IPS-NIHi7 (cell line): ENCODE results near the gene STRIP2.
"Not testable (repeated sequence)": the region's sequence is repeated elsewhere in the genome, so short reads cannot be mapped to it uniquely, and the experiment has no call there.

Experiments
- DNase-seq: peaks from one replicate; pipeline ENCODE4 v3.0.0; 2012; ENCODE audit warnings: mixed read lengths; ENCODE audit errors: extremely low spot score

STRIP2 gene

GRCh38 chr7:129494041-129494440 lies 59.8 kb downstream of the STRIP2 start:
- no peak for DNase-seq

- DNase-seq: no peak
These were observed 61.8 kb downstream of the STRIP2 start for GRCh38 chr7:129495987-129496386.

DNA sequence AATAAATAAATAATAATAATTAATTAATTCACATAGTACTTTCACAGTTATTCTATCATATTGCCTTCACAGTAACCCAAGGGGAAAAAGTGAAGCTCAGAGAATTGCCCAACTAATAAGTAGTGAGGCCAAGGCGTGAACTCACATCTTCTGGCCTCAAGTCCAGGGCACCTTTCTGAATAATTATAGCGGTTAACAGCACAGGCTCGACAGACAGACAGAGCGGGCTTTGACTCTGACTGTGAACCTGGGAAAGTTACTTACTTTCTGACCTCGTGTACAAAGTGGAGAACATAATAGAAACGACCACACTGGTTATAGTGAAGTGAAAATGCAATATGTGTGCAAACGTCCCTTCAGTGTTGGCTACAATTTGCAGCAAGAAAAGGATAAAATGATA lies 62.4 kb downstream of the STRIP2 start:
- no peak for DNase-seq

- DNase-seq: no peak
These were observed 62.9 kb downstream of the STRIP2 start for GRCh38 chr7:129497156-129497555.

- no peak for DNase-seq
These were observed 63.8 kb downstream of the STRIP2 start for GRCh38 chr7:129498021-129498420.

DNA sequence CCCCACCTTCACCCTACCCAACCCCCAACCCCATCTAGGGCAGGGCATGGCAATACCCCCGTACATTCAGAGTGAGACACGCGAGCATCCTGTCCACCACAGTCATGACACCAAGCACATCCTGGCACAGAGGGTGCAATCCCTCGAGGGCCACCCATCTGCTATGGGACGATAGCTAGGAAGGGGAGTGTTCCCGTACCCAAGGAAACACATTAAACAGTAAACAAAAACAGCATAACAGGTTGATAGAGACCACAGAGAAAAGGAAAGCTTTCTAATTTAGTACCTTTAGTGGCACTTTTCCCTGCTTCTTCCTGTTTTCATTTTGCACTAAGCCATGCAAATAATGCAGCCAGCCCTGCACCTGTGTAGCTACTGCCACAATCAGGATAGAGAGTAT lies 65.8 kb downstream of the STRIP2 start:
- no peak for DNase-seq

DNA sequence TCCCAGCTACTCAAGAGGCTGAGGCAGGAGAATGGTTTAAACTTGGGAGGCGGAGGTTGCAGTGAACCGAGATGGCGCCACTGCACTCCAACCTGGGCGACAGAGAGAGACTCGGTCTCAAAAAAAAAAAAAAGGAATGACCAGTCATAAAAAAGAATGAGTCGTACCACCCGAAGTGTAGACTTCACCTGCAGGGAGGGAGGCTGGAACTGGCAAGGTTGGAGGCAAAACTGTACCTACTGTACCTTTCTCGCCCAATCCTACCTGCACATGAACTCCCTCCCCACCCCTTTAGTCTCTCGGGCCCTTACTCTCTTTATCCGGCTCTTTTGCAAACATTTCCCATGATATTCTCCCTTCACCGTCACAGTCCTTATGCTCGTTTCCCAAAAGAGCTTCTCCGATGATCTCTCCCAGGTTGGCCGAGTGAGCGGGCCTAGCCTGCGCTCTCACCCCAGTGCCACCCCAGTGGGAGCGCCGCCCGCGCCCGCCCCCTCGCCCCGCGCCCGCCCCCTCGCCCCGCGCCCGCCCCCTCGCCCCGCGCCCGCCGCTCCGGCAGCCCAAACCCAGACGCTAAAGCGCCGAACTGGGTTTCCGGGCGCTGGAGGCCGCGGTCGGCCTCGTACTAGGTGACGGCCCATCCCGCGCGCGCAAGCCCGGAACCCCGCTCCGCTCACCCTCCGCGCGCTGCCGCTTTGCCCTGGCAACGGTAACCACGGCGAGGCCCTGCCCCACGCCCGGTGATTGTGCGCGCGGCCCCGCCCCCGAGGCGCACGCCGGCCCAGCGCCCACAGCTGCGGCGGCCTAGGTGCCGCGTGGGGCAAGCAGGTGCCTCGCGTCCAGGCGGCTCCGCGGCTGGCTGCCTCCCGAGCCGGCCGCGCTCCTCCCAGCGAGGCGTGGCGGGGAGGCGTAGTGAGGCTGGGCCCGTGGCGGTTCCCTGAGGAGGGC lies 67.8 kb downstream of the STRIP2 start, which contains the start of gene SMKR1:
Gene SMKR1 (plus strand): TSS at position 772 of the 948 bp plus-strand sequence. CDS start 294 bp downstream, outside the sequence.
- peak; percentile 73 for DNase-seq

GRCh38 chr7:129502708-129503685 lies 68.8 kb downstream of the STRIP2 start:
- peak; percentile 57 for DNase-seq

GRCh38 chr7:129503725-129504124 lies 69.5 kb downstream of the STRIP2 start:
- DNase-seq: no peak

DNA sequence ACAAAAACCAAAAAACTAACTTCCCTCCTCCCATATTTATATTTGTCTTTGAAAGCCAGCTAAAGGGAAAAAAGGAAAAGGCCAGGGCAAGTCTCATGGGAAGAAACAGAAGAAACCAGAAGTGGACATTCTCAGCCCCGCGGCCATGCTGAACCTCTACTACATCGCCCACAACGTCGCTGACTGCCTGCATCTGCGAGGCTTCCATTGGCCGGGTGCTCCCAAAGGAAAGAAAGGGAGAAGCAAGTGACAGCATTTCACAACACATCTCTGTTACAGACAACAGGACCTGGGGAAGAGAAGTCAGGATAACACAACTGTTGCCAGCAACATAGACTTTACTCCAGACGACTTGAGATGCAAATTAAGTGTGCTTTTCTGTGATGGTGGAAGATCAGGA lies 78.0 kb downstream of the STRIP2 start:
- no peak for DNase-seq

DNA sequence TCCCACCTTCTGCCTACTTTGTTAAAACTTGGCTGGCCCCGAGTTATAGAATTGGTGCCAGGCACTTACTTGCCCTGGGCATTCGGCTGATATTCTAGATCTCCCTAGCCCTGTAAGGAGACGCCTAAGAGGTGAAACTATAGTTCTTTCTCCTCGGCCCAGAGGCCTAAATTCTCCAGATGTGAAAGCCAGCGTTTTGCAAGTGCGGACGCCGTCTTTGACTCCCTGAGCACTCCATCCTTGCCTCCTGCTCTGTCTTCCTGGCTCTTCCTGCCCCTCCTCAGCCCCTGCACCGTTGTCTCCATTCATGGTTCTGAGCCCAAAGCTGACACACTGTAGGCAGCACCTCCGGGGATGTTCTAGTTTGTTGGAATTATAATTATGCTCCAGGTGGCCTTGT lies 79.3 kb downstream of the STRIP2 start:
- DNase-seq: no peak

- DNase-seq: no peak
These were observed 80.5 kb downstream of the STRIP2 start for GRCh38 chr7:129514683-129515082.

GRCh38 chr7:129515381-129515780 lies 81.1 kb downstream of the STRIP2 start:
- DNase-seq: no peak

- no peak for DNase-seq
These were observed 83.7 kb downstream of the STRIP2 start for GRCh38 chr7:129517931-129518330.

DNA sequence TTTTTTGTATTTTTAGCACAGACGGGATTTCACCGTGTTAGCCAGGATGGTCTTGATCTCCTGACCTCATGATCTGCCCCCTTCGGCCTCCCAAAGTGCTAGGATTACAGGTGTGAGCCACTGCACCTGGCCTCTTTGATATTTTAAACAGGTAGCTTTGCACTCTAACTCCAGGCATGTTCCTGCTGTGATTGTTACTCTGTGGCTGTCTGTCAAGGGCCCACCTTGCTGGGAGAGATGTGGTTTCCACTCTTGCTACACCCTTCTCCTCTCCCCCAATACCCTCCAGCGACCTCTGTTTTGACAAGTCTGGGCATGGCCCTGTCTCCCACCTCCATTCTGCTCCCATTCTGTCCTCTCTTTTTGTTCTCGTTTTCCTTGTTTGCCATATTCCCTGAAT lies 85.2 kb downstream of the STRIP2 start:
- DNase-seq: no peak

DNA sequence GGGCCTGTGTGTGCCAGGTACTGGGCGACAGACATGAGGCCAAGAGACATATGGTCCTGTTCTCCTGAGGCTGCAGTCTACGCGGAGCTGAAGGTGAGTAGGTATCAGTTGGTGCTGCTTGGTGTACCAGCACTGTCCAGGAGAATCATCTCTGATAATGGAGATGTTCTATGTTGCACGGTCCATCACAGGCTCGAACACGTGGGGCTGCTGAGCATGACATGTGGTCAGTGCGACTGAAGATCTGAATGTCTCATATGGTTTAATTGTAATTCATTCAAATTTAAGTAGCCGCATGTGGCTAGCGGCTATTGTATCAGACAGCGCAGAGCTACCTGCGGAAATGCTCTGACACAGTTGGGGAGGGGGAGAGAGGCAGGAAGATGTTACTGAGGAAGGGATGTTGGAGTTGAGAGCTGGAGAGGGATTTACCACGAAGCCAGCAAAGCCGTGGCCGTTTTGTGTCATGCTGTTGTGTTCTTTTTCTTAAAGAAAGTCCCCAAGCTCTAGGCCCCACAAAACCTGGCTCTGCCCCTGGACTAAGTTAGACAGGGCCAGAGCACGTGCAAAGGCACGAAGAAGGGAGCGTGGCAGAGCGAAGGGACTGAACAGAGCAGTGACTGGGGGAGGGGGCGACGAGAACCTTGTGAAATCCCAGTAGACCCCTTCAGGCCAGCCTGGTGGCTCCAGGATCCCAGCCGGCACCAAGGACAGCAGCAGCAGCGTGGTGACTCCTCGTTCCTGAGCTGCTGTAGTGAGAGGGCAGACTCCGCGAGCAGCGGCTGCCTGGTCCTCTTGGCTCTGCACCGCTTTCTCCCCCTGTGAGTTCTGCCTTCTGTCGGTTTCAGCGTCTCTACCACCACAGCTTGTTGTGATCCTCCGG lies 88.1 kb downstream of the STRIP2 start:
- DNase-seq: peak; percentile 87

GRCh38 chr7:129522971-129523340 lies 88.7 kb downstream of the STRIP2 start:
- no peak for DNase-seq

GRCh38 chr7:129523924-129524323 lies 89.7 kb downstream of the STRIP2 start:
- no peak for DNase-seq

- not testable (repeated sequence) for DNase-seq
These were observed 90.2 kb downstream of the STRIP2 start for GRCh38 chr7:129524405-129524804.

GRCh38 chr7:129525225-129525862 lies 91.1 kb downstream of the STRIP2 start:
- DNase-seq: no peak

DNA sequence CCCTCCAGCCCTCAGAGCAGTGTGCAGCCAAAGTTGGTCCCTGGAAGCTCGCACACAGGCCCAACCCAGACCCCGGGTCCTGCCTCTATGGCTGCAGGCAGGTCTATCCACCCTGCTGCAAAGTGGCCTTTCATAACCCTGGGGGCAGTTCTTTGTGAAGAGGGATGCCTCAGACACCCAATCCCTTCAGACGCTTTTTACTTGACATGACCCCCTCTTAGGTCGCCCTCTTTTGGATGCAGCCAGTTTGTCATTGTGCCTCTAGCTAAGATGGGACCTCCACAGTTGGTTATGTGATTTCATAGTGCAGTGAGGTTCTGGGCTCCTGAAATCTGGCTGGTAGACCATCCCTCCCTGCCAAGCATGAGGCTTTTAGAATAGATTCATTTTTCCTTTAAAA lies 95.4 kb downstream of the STRIP2 start:
- peak; percentile 46 for DNase-seq
